Measurements from ENCODE around the gene NR4A3.

- TF ChIP-seq CTCF (IDR thresholded peaks at IDR 0.05 in 2 of 3, conservative IDR thresholded peaks at IDR 0.05 in 1 of 3; ENCODE audit: borderline replicate concordance in 1 of 3, insufficient read depth in 1 of 3, low read depth in 2 of 3, low read length in 2 of 3) (no peak), SIN3A (IDR thresholded peaks at IDR 0.05; ENCODE audit: low read depth) (peak; percentile 43; the same call in 1 of the 2 replicates), POLR2A (IDR thresholded peaks at IDR 0.05; ENCODE audit: borderline replicate concordance, extremely low read depth, insufficient read depth, insufficient read length) (peak; percentile 70), FOSL1 (IDR thresholded peaks at IDR 0.05; ENCODE audit: low read depth) (no peak), SP1 (IDR thresholded peaks at IDR 0.05; ENCODE audit: low read depth) (no peak)
Measured at GRCh38 chr9:99906403-99907207, 84.9 kb downstream of the NR4A3 start, which contains the start of gene STX17.

All from HCT116 (cell line).